Measurements from ENCODE around the gene EIF3I. TPM values are rescaled to one million over a fixed set of nuclear protein-coding genes. Genes with fewer than 3 reads are reported as not detected.

Gene EIF3I
- total and polyA plus RNA-seq, 2 of the 13 experiments (the other 11 are each of a cell fraction or from before 2014, with no cell fraction given): 210 to 223 TPM

GRCh38 chr1:32215629-32216480 is 6.4 kb upstream of the EIF3I start:
- Histone ChIP-seq H3K27ac (ENCODE audit: extremely low read length, insufficient read depth, low read length) (no peak overlapping the region), H3K27me3 (ENCODE audit: control insufficient read depth in 1 of 2, insufficient read depth in 2 of 2, low read length in 2 of 2) (no peaks in the 10 kb centered on the region), H3K79me2 (ENCODE audit: insufficient read depth, low read length) (peaks cover 2% of the 10 kb centered on the region), H3K4me1 (ENCODE audit: insufficient read depth, low read length) (peaks cover 16% of the 10 kb centered on the region), H2AFZ (ENCODE audit: low read length) (no peak overlapping the region), H4K20me1 (ENCODE audit: insufficient read depth, low read length) (no peaks in the 10 kb centered on the region), H3K9me3 (ENCODE audit: low read length) (no peaks in the 10 kb centered on the region), H3K36me3 (replicated peaks in 1 of 2; ENCODE audit: control insufficient read depth in 1 of 2, insufficient read depth in 2 of 2, low read length in 2 of 2) (peaks cover 11 to 30% of the 10 kb centered on the region in 2 experiments; a peak in 4 of 5 replicates), H3K4me2 (ENCODE audit: low read depth, low read length) (no peak overlapping the region), H3K9ac (ENCODE audit: insufficient read depth, low read depth, low read length) (no peak overlapping the region), H3K4me3 (replicated peaks in 1 of 3; ENCODE audit: insufficient read depth in 1 of 3, low read depth in 2 of 3, low read length in 3 of 3) (no peak overlapping the region)
- intact Hi-C loops (cut with micrococcal nuclease; ENCODE audit: unreplicated experiment): loop anchor here (1.0 kb wide), 1 partner anchor 100 kb away; no protein-coding TSS in a partner anchor
- ChIA-PET CTCF (ENCODE audit: low intra/inter-chr PET ratio, low total read pairs) (interaction anchor here (0.7 to 2.0 kb wide), 6 partner anchors 32 to 198 kb away, joined by 3 to 11 read pairs (median 4); no protein-coding TSS in a partner anchor), POLR2A (interaction anchor here (0.8 to 2.6 kb wide), 13 partner anchors 10 to 178 kb away, joined by 3 to 22 read pairs (median 5); partner anchors contain the start of genes BSDC1, CCDC28B, FAM167B and HDAC1)
- ATAC-seq: peak; percentile 95
- WGBS (ENCODE audit: low lambda C conversion rate): 82% methylated on average over 8 of the region's 10 CpGs
- peak; percentile 81 for FAIRE-seq
- peak; percentile 61 for DNase-seq (ENCODE audit: low spot score)
- BruUV-seq (replicated peaks): no TSS peak
- in situ Hi-C loops (cut with HindIII; ENCODE audit: extremely low pct_ligation_motif_present, low pct_unique_long_range_greater_than_20kb): loop anchor here (10.0 kb wide), 1 partner anchor 199 kb away; no protein-coding TSS in a partner anchor
- no peak for TF ChIP-seq NONO (IDR thresholded peaks at IDR 0.05)
- no peak for TF ChIP-seq NONO (CRISPR knock-in tag; conservative IDR thresholded peaks at IDR 0.05)
- peak; percentile 47; the same call in 1 of the 2 replicates for TF ChIP-seq ZFX (CRISPR knock-in tag; IDR thresholded peaks at IDR 0.05; ENCODE audit: low read depth)
- TF ChIP-seq SOX5 (CRISPR knock-in tag; IDR thresholded peaks at IDR 0.05; ENCODE audit: borderline replicate concordance): 0 out of 2 replicates have a peak, but pooled peaks have one; percentile 18
- TF ChIP-seq KDM2A (CRISPR knock-in tag; IDR thresholded peaks at IDR 0.05; ENCODE audit: borderline replicate concordance, low read depth): peak; percentile 37; the same call in 1 of the 2 replicates
- TF ChIP-seq E2F1 (CRISPR knock-in tag; IDR thresholded peaks at IDR 0.05): no peak
- peak; percentile 8 for TF ChIP-seq YY1 (IDR thresholded peaks at IDR 0.05; ENCODE audit: insufficient read depth, insufficient replicate concordance, low read depth, low read length)
- peak; percentile 17; the same call in 1 of the 2 replicates for TF ChIP-seq GATAD1 (CRISPR knock-in tag; IDR thresholded peaks at IDR 0.05)
- TF ChIP-seq ZNF749 (CRISPR knock-in tag; IDR thresholded peaks at IDR 0.05; ENCODE audit: borderline replicate concordance): no peak
- TF ChIP-seq, protein P1, sequence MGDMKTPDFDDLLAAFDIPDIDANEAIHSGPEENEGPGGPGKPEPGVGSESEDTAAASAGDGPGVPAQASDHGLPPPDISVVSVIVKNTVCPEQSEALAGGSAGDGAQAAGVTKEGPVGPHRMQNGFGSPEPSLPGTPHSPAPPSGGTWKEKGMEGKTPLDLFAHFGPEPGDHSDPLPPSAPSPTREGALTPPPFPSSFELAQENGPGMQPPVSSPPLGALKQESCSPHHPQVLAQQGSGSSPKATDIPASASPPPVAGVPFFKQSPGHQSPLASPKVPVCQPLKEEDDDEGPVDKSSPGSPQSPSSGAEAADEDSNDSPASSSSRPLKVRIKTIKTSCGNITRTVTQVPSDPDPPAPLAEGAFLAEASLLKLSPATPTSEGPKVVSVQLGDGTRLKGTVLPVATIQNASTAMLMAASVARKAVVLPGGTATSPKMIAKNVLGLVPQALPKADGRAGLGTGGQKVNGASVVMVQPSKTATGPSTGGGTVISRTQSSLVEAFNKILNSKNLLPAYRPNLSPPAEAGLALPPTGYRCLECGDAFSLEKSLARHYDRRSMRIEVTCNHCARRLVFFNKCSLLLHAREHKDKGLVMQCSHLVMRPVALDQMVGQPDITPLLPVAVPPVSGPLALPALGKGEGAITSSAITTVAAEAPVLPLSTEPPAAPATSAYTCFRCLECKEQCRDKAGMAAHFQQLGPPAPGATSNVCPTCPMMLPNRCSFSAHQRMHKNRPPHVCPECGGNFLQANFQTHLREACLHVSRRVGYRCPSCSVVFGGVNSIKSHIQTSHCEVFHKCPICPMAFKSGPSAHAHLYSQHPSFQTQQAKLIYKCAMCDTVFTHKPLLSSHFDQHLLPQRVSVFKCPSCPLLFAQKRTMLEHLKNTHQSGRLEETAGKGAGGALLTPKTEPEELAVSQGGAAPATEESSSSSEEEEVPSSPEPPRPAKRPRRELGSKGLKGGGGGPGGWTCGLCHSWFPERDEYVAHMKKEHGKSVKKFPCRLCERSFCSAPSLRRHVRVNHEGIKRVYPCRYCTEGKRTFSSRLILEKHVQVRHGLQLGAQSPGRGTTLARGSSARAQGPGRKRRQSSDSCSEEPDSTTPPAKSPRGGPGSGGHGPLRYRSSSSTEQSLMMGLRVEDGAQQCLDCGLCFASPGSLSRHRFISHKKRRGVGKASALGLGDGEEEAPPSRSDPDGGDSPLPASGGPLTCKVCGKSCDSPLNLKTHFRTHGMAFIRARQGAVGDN (CRISPR knock-in tag; IDR thresholded peaks at IDR 0.05): peak; percentile 41; the same call in 1 of the 2 replicates
- TF ChIP-seq ELF3 (CRISPR knock-in tag; IDR thresholded peaks at IDR 0.05): 0 out of 2 replicates have a peak, but pooled peaks have one; percentile 12
- 0 out of 2 replicates have a peak, but pooled peaks have one; percentile 21 for TF ChIP-seq BCL6 (CRISPR knock-in tag; IDR thresholded peaks at IDR 0.05)
- no peak for TF ChIP-seq HINFP (CRISPR knock-in tag; IDR thresholded peaks at IDR 0.05; ENCODE audit: low read depth)
- 0 out of 2 replicates have a peak, but pooled peaks have one; percentile 18 for TF ChIP-seq ZFY (CRISPR knock-in tag; IDR thresholded peaks at IDR 0.05)
- TF ChIP-seq TEAD3 (CRISPR knock-in tag; optimal IDR thresholded peaks at IDR 0.05; ENCODE audit: borderline replicate concordance): peak; percentile 38
- TF ChIP-seq TCF12 (IDR thresholded peaks at IDR 0.05): no peak
- no peak for TF ChIP-seq TCF12 (CRISPR knock-in tag; IDR thresholded peaks at IDR 0.05)

Data from HepG2 (cell line).